ENCODE data around the gene SLC38A10. TPM values are rescaled to one million over a fixed set of nuclear protein-coding genes. Genes with fewer than 3 reads are reported as not detected.

Gene SLC38A10
- total RNA-seq, 1 experiment from 2014 or later = 109 TPM

- ChIA-PET RAD21 (ENCODE audit: low non-redundant PET in 1 of 2, low total read pairs in 2 of 2, uncharacterized antibody in 2 of 2, unreplicated experiment in 2 of 2) (no interaction called here), CTCF (no interaction called here)
Measured at GRCh38 chr17:81265576-81265975, 29.5 kb downstream of the SLC38A10 start.

More at GRCh38 chr17:81265576-81265975, 29.5 kb downstream of the SLC38A10 start:
- no peak overlapping the region for H2AFZ ChIP-seq (ENCODE audit: low read depth, low read length, poor library complexity, severe bottlenecking)
- H3K9me2 ChIP-seq (ENCODE audit: insufficient read depth) = no peaks in the 10 kb centered on the region
- H3K79me2 ChIP-seq (ENCODE audit: insufficient read depth, low read length) = peaks cover 4% of the 10 kb centered on the region; the same call in 1 of the 2 replicates
- H3K36me3 ChIP-seq (ENCODE audit: control insufficient read depth in 1 of 2, insufficient read depth in 2 of 2, low read length in 2 of 2) = peaks cover 35 to 52% of the 10 kb centered on the region in 2 experiments
- no peak overlapping the region for H3K4me3 ChIP-seq (replicated peaks in 1 of 2; ENCODE audit: low read depth in 1 of 2, low read length in 2 of 2)
- no peak for ATAC-seq
- no peak overlapping the region for H3K9ac ChIP-seq (ENCODE audit: low read length)
- intact Hi-C loops (cut with micrococcal nuclease) = no loop called here
- H3K27me3 ChIP-seq (ENCODE audit: insufficient read depth, low read length) = no peaks in the 10 kb centered on the region
- no peaks in the 10 kb centered on the region for H4K20me1 ChIP-seq (ENCODE audit: insufficient read depth)
- DNase-seq (ENCODE audit: low read depth, low spot score) = no peak
- no peak overlapping the region for H3K4me2 ChIP-seq (ENCODE audit: low read length)
- BruUV-seq (replicated peaks) = no TSS peak
- H3K4me1 ChIP-seq (ENCODE audit: control insufficient read depth in 1 of 2, insufficient read depth in 2 of 2, low read length in 2 of 2) = no peaks in the 10 kb centered on the region
- no peak overlapping the region for H3K27ac ChIP-seq (ENCODE audit: low read depth, low read length)
- H3K9me3 ChIP-seq (ENCODE audit: control insufficient read depth in 1 of 2, insufficient read depth in 1 of 2, low read depth in 1 of 2, low read length in 2 of 2) = no peaks in the 10 kb centered on the region
- POLR2A ChIA-PET = no interaction called here
- no peak for TF ChIP-seq CTCF (IDR thresholded peaks at IDR 0.05 in 2 of 3, conservative IDR thresholded peaks at IDR 0.05 in 1 of 3; ENCODE audit: borderline replicate concordance in 1 of 3, insufficient read depth in 1 of 3, low read depth in 2 of 3, low read length in 2 of 3)
- no peak for TF ChIP-seq TCF7L2 (IDR thresholded peaks at IDR 0.05; ENCODE audit: borderline replicate concordance, extremely low read depth, insufficient read depth, insufficient read length)
- no peak for TF ChIP-seq SIN3A (IDR thresholded peaks at IDR 0.05; ENCODE audit: low read depth)
- no peak for TF ChIP-seq MAX (IDR thresholded peaks at IDR 0.05)
